Natural killer cell (primary cell): ENCODE measurements around the gene C2CD4D. TPM values are rescaled to one million over a fixed set of nuclear protein-coding genes. Genes with fewer than 3 reads are reported as not detected.

ENCODE experiments used
- ATAC-seq, 3 donors: fragments of 150-1000 bp in 2 of 3; fragments of 200-7000 bp in 1 of 3; cut with Tn5 transposase; 1 replicate in 1 of 3; 2 replicates in 2 of 3; pipeline ENCODE4 v1.10.0; 2021; ENCODE audit warnings: mild to moderate bottlenecking in 2 of 3, moderate library complexity in 2 of 3
- DNase-seq, 2 donors: peaks; one replicate each; pipeline versions ENCODE4 v3.0.0 to v3.0.0-alpha.2; 2013 to 2021; ENCODE audit warnings: mixed read lengths in 1 of 2
- H3K27ac ChIP-seq: one replicate; pipeline ENCODE4 v1.5.1; 2013; ENCODE audit warnings: mild to moderate bottlenecking, low read length
- H3K27me3 ChIP-seq: one replicate; pipeline ENCODE4 v1.6.1; 2013; ENCODE audit warnings: low read length; ENCODE audit not compliant: control insufficient read depth, insufficient read depth
- H3K36me3 ChIP-seq: one replicate; pipeline ENCODE4 v1.6.1; 2013; ENCODE audit warnings: low read length; ENCODE audit not compliant: control insufficient read depth, insufficient read depth
- H3K4me1 ChIP-seq: one replicate; pipeline ENCODE4 v1.6.1; 2013; ENCODE audit warnings: low read length; ENCODE audit not compliant: control insufficient read depth, insufficient read depth
- H3K4me3 ChIP-seq: one replicate; pipeline ENCODE4 v1.5.1; 2013; ENCODE audit warnings: low read length
- H3K9me3 ChIP-seq: one replicate; pipeline ENCODE4 v1.6.1; 2013; ENCODE audit warnings: low read length; ENCODE audit not compliant: control insufficient read depth, insufficient read depth
- H3K27ac Mint-ChIP-seq, 2 donors: one replicate each; pipeline ENCODE4 v1.8.0; 2022; ENCODE audit warnings: mild to moderate bottlenecking in 2 of 2, mixed read lengths in 2 of 2, moderate library complexity in 1 of 2
- H3K27me3 Mint-ChIP-seq, 2 donors: one replicate each; pipeline ENCODE4 v1.8.0; 2022; ENCODE audit warnings: low read depth in 2 of 2, mixed read lengths in 2 of 2
- H3K36me3 Mint-ChIP-seq: one replicate; pipeline ENCODE4 v1.8.0; 2022; ENCODE audit warnings: mixed read lengths
- H3K4me1 Mint-ChIP-seq, 2 donors: one replicate each; pipeline ENCODE4 v1.8.0; 2022; ENCODE audit warnings: mixed read lengths in 2 of 2
- H3K4me3 Mint-ChIP-seq: one replicate; pipeline ENCODE4 v1.8.0; 2022; ENCODE audit warnings: mild to moderate bottlenecking, moderate library complexity, mixed read lengths
- H3K9me3 Mint-ChIP-seq, 2 donors: one replicate each; pipeline ENCODE4 v1.8.0; 2022; ENCODE audit warnings: mixed read lengths in 2 of 2
- WGBS: methylation state at CpG from one replicate; pipeline ENCODE4 v1.1.7; 2013; ENCODE audit warnings: missing lambda C conversion rate; ENCODE audit not compliant: insufficient coverage; 5-methylcytosine and 5-hydroxymethylcytosine counted together
- intact Hi-C: fragments of 100-400 bp; cut with micrococcal nuclease; formaldehyde crosslinking; loops from one replicate; pipeline ENCODE4 v1.14.2; 2022
- total RNA-seq, 4 donors: library from RNA; stranded (reverse); fragments of 120-200 nt in 1 of 4; gene quantifications; one replicate each; pipeline versions ENCODE4 v1.2.3 to v1.2.4, GENCODE V29; 2013 to 2022
- TF ChIP-seq, protein P1 (sequence below): fragments of 200-600 bp; IDR thresholded peaks from one replicate; pipeline ENCODE4 v1.8.0; 2022; ENCODE audit warnings: antibody characterized with exemption

Gene C2CD4D
- total RNA-seq, 3 donors from 2014 or later (not counting 1 experiment from before 2014, with no cell fraction given): 0.20 to 0.24 TPM; not detected in 1

- H3K27ac Mint-ChIP-seq: no peak overlapping the region
- H3K27ac ChIP-seq: peak overlapping the region; percentile 16
- 72% methylated on average over 8 of the region's 8 CpGs for WGBS
These were observed 16.4 kb downstream of the C2CD4D start for GRCh38 chr1:151823175-151823574.

DNA sequence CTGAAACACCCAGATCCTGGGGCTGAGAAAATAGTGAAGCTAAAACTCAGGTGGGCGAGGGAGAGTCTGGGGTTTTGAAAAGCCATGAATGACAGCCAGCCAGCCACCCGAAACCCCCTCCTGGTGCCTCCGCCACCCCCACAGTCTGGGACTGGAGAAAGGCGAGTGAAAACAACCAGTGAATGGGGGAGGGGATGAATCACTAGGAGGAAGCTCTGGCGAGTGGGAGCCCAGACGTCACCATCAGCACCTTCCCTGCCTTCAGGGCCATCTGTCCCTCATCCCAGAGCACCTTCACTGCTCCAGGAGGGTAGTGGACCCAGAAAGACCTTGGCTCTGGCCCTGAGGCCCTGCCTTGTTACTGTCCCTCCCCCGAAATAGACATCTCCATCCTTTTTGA, 17.2 kb downstream of the C2CD4D start:
- H3K4me3 Mint-ChIP-seq: no peak overlapping the region
- TF ChIP-seq, protein P1, sequence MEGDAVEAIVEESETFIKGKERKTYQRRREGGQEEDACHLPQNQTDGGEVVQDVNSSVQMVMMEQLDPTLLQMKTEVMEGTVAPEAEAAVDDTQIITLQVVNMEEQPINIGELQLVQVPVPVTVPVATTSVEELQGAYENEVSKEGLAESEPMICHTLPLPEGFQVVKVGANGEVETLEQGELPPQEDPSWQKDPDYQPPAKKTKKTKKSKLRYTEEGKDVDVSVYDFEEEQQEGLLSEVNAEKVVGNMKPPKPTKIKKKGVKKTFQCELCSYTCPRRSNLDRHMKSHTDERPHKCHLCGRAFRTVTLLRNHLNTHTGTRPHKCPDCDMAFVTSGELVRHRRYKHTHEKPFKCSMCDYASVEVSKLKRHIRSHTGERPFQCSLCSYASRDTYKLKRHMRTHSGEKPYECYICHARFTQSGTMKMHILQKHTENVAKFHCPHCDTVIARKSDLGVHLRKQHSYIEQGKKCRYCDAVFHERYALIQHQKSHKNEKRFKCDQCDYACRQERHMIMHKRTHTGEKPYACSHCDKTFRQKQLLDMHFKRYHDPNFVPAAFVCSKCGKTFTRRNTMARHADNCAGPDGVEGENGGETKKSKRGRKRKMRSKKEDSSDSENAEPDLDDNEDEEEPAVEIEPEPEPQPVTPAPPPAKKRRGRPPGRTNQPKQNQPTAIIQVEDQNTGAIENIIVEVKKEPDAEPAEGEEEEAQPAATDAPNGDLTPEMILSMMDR: no peak
- no peak overlapping the region for H3K27ac Mint-ChIP-seq
- intact Hi-C loops: no loop called here
- Histone ChIP-seq H3K27ac (peak overlapping the region; percentile 11), H3K27me3 (no peaks in the 10 kb centered on the region), H3K9me3 (no peaks in the 10 kb centered on the region), H3K36me3 (no peaks in the 10 kb centered on the region), H3K4me1 (peaks cover 58% of the 10 kb centered on the region), H3K4me3 (peak overlapping the region; percentile 13)
- H3K36me3 Mint-ChIP-seq: no peaks in the 10 kb centered on the region
- WGBS: 60% methylated on average over 6 of the region's 7 CpGs
- H3K9me3 Mint-ChIP-seq: no peaks in the 10 kb centered on the region
- peaks cover 0 to 3% of the 10 kb centered on the region in 2 donors for H3K27me3 Mint-ChIP-seq
- ATAC-seq: no peak
- peaks cover 16 to 27% of the 10 kb centered on the region in 2 donors for H3K4me1 Mint-ChIP-seq
- DNase-seq: peak in 1 of 2 donors; percentile 40

More at GRCh38 chr1:151823175-151823574, 16.4 kb downstream of the C2CD4D start:
- H3K4me3 Mint-ChIP-seq: no peak overlapping the region
- no peak for ATAC-seq
- H3K36me3 ChIP-seq: no peaks in the 10 kb centered on the region
- TF ChIP-seq, protein P1: no peak
- H3K4me1 ChIP-seq: peaks cover 59% of the 10 kb centered on the region
- peak overlapping the region; percentile 13 for H3K4me3 ChIP-seq
- no peaks in the 10 kb centered on the region for H3K9me3 Mint-ChIP-seq
- no peak for DNase-seq
- peaks cover 0 to 3% of the 10 kb centered on the region in 2 donors for H3K27me3 Mint-ChIP-seq
- H3K36me3 Mint-ChIP-seq: no peaks in the 10 kb centered on the region
- intact Hi-C loops: no loop called here
- H3K4me1 Mint-ChIP-seq: peaks cover 16 to 31% of the 10 kb centered on the region in 2 donors
- H3K27me3 ChIP-seq: no peaks in the 10 kb centered on the region
- H3K9me3 ChIP-seq: no peaks in the 10 kb centered on the region

DNA sequence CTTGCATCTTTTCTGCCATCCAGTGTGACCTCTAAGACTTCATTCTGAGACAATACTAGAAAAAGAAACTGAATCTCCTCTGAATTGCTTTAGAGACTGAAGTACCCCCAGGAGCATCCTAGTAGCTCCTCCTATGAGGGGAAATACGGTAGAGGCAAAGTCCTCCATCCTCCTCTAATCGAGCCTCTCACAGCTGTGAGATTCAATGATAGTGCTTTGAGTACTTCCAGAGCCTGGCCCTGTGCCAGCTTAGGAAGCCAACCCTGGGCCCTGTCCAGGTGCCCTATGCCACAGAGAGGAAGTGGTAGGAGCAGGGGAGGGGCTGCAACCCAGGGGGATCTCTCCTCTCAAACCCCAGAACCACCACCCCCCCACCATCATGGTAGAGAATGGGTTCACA, 18.7 kb downstream of the C2CD4D start:
- no peak for ATAC-seq
- intact Hi-C loops: no loop called here
- Mint-ChIP-seq H3K9me3 (no peaks in the 10 kb centered on the region), H3K4me3 (peak overlapping the region; percentile 13), H3K4me1 (peaks cover 29 to 35% of the 10 kb centered on the region in 2 donors), H3K36me3 (no peaks in the 10 kb centered on the region), H3K27me3 (peaks cover 0 to 6% of the 10 kb centered on the region in 2 donors), H3K27ac (no peak overlapping the region)
- no peaks in the 10 kb centered on the region for H3K9me3 ChIP-seq
- WGBS: no CpG with 5 or more reads among the region's 2 CpGs
- H3K4me3 ChIP-seq: no peak overlapping the region
- H3K27ac ChIP-seq: no peak overlapping the region
- H3K36me3 ChIP-seq: no peaks in the 10 kb centered on the region
- H3K27me3 ChIP-seq: no peaks in the 10 kb centered on the region
- DNase-seq: peak in 1 of 2 donors; percentile 50
- peaks cover 64% of the 10 kb centered on the region for H3K4me1 ChIP-seq
- TF ChIP-seq, protein P1: no peak
